GM20000 (cell line): ENCODE data around the gene COMT.
A peak's percentile ranks its signal among the peaks of the same experiment; 100 is the strongest.

ENCODE experiments used
- DNase-seq: peaks from one replicate; pipeline ENCODE4 v3.0.0; 2012; ENCODE audit warnings: low spot score
- TF ChIP-seq, protein P1 (sequence below): IDR thresholded peaks from 2 replicates; pipeline ENCODE4 v1.5.1; 2012; ENCODE audit warnings: mild to moderate bottlenecking, control low read depth; ENCODE audit errors: extremely low read depth, missing control alignments

COMT gene

GRCh38 chr22:19942157-19943081 lies 847 bp downstream of the COMT start:
- TF ChIP-seq, protein P1, sequence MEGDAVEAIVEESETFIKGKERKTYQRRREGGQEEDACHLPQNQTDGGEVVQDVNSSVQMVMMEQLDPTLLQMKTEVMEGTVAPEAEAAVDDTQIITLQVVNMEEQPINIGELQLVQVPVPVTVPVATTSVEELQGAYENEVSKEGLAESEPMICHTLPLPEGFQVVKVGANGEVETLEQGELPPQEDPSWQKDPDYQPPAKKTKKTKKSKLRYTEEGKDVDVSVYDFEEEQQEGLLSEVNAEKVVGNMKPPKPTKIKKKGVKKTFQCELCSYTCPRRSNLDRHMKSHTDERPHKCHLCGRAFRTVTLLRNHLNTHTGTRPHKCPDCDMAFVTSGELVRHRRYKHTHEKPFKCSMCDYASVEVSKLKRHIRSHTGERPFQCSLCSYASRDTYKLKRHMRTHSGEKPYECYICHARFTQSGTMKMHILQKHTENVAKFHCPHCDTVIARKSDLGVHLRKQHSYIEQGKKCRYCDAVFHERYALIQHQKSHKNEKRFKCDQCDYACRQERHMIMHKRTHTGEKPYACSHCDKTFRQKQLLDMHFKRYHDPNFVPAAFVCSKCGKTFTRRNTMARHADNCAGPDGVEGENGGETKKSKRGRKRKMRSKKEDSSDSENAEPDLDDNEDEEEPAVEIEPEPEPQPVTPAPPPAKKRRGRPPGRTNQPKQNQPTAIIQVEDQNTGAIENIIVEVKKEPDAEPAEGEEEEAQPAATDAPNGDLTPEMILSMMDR = no peak
- peak; percentile 63 for DNase-seq

DNA sequence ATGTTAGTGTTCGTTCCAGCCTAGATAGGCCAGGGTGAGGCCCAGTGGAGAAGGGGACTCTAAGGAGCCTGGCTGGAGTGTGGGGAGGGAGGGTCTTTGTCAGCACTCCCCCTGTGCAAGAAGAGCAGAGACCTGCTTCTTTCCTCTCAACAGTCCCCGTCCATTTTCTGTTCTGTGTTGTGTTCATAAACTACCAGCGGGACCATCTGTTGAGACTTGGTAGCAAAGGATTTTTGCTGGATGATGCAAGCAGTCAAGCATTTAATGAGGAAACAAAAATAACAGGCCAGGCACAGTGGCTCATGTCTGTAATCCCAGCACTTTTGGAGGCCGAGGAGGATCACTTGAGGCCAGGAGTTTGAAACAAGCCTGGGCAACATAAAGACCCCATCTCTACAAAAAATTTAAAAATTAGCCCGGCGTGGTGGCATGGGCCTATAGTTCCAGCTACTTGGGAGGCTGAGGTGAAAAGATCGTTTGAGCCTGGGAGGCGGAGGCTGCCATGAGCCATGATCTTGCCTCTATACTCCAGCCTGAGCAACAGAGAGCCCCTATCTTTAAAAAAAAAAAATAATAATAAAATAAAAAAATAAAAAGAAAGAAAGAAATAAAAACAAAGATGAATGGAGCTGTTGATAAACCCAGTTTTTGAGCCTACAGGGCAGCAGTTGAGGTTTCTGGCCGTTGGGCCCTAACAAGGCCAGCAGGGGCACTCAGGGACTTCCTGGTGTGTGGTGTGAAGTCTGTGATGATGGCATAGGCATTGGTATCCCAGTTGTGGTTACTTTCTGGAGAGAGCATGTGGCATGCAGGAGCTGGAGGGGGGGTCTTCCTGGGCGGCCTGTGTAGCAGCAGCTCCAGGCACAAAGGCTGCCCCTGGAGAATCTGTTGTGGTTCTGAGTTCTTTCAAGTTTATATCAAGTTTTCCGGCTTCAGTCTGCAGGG lies 1.8 kb downstream of the COMT start:
- DNase-seq = peak; percentile 44
- TF ChIP-seq, protein P1 = peak; percentile 15

- TF ChIP-seq, protein P1 = no peak
- DNase-seq = no peak
Measured at GRCh38 chr22:19948057-19948760, 6.6 kb downstream of the COMT start.

DNA sequence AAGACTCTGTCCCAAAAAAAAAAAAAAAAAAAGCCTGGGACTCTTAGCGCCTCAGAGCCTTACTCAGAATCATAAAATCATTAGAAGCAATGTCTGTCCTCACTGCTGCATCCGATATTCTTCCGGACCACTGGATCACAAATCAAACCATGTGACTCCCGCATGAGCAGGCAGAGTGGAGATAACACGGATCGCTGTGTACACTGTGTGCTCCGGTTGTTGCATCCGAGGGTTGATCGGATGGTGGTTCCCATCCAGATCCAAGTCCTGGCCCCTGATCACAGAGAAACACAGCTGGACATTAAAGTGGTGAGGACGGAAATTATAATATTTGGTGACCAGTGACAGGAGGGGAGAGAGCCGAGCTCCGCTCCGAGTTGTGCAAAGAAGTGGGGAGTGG lies 9.8 kb downstream of the COMT start:
- no peak for DNase-seq
- TF ChIP-seq, protein P1 = no peak

DNA sequence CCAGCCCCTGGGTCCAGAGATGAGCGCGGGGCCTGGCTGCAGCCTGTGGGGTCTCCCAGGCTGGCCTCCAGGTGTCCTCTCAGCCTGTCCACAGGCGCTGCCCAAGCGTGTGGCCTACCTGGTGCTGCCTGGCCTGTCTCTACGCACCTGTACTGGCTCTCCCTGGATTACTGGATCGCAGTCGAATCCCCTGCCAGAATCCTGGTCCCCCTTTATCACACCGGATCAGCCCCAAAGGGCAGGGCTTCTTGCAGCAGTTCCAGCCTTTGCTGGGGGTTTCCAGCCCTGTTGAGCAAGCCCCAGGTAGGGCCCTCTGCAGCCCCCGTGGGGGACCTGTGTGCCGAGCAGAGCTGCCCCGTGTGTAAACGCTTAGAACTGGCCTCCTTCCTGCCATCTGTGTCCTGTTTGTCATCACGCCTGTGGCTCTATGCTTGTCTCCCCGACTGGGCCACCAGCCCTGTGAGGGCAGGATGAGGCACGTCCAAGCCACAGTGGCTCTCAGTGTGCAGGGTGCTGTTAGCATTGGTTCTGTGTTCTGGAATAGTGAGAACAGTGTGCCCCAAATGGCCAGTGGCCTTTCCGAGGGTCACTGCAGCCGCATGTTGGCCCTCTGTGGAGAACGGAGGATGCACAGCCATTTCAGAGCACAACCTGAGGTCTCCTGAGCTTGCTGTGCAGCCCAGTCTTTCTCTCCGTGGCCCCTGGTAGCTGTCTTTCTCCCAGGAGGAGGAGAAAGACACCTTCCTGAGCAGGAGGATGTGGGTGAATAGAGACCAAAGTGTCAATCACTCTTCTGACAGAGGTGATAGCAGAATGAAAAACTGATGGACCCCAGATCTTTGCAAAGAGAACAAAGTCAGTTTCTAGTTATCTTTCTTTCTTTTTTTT lies 13.9 kb downstream of the COMT start:
- TF ChIP-seq, protein P1 = no peak
- DNase-seq = no peak

DNA sequence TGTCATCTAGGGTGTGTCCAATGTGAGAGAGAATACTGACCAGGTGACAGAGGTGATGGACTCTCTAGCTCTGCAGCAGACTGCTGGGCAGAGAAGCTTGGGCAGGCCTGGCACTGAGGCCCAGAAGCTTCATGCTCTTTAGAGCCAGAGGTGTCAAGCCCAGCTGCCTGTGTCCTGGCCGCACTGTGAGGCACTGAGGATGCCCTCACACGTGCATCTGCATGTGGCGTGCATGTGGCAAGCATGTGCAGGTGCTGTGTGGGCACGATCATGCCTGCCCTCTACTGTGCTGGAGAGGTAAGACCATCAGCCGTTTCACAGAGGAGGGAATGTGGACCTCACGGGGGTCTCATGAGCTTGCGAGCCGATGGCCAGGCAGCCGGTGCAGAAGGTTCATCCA lies 15.9 kb downstream of the COMT start:
- no peak for DNase-seq
- TF ChIP-seq, protein P1 = no peak
